SK-N-SH treated with all-trans-retinoic acid at 6 μM for 48 hours (cell line): ENCODE measurements around the gene GIN1.

Experiments
- ARNTL ChIP-seq: fragments of 450-650 bp; formaldehyde crosslinking; IDR thresholded peaks from 2 replicates; pipeline ENCODE4 v1.5.0; 2020; ENCODE audit warnings: low read depth, mild to moderate bottlenecking, moderate library complexity, borderline replicate concordance
- ISL1 ChIP-seq: fragments of 250-450 bp; sonication (Bioruptor Pico); IDR thresholded peaks from 2 replicates; pipeline ENCODE4 v2.1.2; 2022; ENCODE audit warnings: mild to moderate bottlenecking, moderate library complexity
- OSR1 ChIP-seq: fragments of 250-450 bp; sonication (Bioruptor Pico); IDR thresholded peaks from 2 replicates; pipeline ENCODE4 v1.8.0; 2022; ENCODE audit warnings: moderate library complexity, mild to moderate bottlenecking, inconsistent platforms
- RARB ChIP-seq: fragments of 250-450 bp; sonication (Bioruptor Pico); IDR thresholded peaks from 2 replicates; pipeline ENCODE4 v1.8.0; 2021; ENCODE audit warnings: mild to moderate bottlenecking, moderate library complexity
- TCF4 ChIP-seq: fragments of 250-450 bp; sonication (Bioruptor Pico); IDR thresholded peaks from 2 replicates; pipeline ENCODE4 v1.8.0; 2021; ENCODE audit warnings: mild to moderate bottlenecking, moderate library complexity, borderline replicate concordance
- ZC3H10 ChIP-seq: fragments of 250-450 bp; sonication (Bioruptor Pico); IDR thresholded peaks from 2 replicates; pipeline ENCODE4 v1.5.1; 2021; ENCODE audit warnings: mild to moderate bottlenecking, moderate library complexity
- ZFP3 ChIP-seq: fragments of 250-450 bp; sonication (Bioruptor Pico); IDR thresholded peaks from 2 replicates; pipeline ENCODE4 v1.5.0; 2020; ENCODE audit warnings: mild to moderate bottlenecking, moderate library complexity
- ZFP30 ChIP-seq: fragments of 450-650 bp; formaldehyde crosslinking; IDR thresholded peaks from 2 replicates; pipeline ENCODE4 v1.5.0; 2022; ENCODE audit warnings: mild to moderate bottlenecking, moderate library complexity
- ZNF565 ChIP-seq: fragments of 450-650 bp; formaldehyde crosslinking; conservative IDR thresholded peaks from 2 replicates; pipeline ENCODE4 v1.5.0; 2020; ENCODE audit warnings: low read depth, mild to moderate bottlenecking, moderate library complexity
- ZNF8 ChIP-seq: fragments of 450-650 bp; formaldehyde crosslinking; IDR thresholded peaks from 2 replicates; pipeline ENCODE4 v1.5.0; 2020; ENCODE audit warnings: mild to moderate bottlenecking, moderate library complexity
- TF ChIP-seq, protein P1 (sequence below): fragments of 250-450 bp; sonication (Bioruptor Pico); IDR thresholded peaks from 2 replicates; pipeline ENCODE4 v1.8.0; 2020; ENCODE audit warnings: mild to moderate bottlenecking, moderate library complexity, borderline replicate concordance
- TF ChIP-seq, protein P2 (sequence below): fragments of 250-450 bp; sonication (Bioruptor Pico); IDR thresholded peaks from 2 replicates; pipeline ENCODE4 v1.5.1; 2021; ENCODE audit warnings: mild to moderate bottlenecking, moderate library complexity
- TF ChIP-seq, protein P3 (sequence below): fragments of 250-450 bp; sonication (Bioruptor Pico); IDR thresholded peaks from 2 replicates; pipeline ENCODE4 v1.5.1; 2020; ENCODE audit warnings: low read depth, mild to moderate bottlenecking, moderate library complexity

DNA sequence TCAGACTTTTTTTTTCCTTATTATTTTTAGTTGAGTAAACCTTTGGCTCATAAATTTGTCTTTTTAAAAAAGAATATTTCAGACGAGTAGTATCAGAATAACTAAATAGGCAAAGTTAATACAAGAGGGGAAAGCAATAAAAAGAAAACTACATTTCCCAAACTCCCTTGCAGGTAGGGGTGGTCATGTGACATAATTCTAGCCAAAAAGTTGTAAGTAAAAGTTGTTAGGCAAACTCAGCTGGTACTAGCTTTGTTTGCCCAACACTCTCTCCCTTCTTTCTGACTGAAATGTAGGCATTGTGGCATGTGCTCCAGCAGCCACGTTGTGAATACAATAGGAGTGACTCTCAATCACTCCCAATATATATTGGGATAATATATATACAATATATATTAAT, 20.9 kb downstream of the GIN1 start:
- TF ChIP-seq, protein P1, sequence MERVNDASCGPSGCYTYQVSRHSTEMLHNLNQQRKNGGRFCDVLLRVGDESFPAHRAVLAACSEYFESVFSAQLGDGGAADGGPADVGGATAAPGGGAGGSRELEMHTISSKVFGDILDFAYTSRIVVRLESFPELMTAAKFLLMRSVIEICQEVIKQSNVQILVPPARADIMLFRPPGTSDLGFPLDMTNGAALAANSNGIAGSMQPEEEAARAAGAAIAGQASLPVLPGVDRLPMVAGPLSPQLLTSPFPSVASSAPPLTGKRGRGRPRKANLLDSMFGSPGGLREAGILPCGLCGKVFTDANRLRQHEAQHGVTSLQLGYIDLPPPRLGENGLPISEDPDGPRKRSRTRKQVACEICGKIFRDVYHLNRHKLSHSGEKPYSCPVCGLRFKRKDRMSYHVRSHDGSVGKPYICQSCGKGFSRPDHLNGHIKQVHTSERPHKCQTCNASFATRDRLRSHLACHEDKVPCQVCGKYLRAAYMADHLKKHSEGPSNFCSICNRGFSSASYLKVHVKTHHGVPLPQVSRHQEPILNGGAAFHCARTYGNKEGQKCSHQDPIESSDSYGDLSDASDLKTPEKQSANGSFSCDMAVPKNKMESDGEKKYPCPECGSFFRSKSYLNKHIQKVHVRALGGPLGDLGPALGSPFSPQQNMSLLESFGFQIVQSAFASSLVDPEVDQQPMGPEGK, result no peak
- no peak for TF ChIP-seq ZFP30 (CRISPR knock-in tag)
- TF ChIP-seq ZC3H10 (CRISPR knock-in tag), result no peak
- no peak for TF ChIP-seq ZFP3 (CRISPR knock-in tag)
- no peak for TF ChIP-seq RARB (CRISPR knock-in tag)
- TF ChIP-seq, protein P2, sequence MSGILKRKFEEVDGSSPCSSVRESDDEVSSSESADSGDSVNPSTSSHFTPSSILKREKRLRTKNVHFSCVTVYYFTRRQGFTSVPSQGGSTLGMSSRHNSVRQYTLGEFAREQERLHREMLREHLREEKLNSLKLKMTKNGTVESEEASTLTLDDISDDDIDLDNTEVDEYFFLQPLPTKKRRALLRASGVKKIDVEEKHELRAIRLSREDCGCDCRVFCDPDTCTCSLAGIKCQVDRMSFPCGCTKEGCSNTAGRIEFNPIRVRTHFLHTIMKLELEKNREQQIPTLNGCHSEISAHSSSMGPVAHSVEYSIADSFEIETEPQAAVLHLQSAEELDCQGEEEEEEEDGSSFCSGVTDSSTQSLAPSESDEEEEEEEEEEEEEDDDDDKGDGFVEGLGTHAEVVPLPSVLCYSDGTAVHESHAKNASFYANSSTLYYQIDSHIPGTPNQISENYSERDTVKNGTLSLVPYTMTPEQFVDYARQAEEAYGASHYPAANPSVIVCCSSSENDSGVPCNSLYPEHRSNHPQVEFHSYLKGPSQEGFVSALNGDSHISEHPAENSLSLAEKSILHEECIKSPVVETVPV (CRISPR knock-in tag), result no peak
- no peak for TF ChIP-seq TCF4 (CRISPR knock-in tag)
- TF ChIP-seq ARNTL (CRISPR knock-in tag), result no peak
- TF ChIP-seq, protein P3, sequence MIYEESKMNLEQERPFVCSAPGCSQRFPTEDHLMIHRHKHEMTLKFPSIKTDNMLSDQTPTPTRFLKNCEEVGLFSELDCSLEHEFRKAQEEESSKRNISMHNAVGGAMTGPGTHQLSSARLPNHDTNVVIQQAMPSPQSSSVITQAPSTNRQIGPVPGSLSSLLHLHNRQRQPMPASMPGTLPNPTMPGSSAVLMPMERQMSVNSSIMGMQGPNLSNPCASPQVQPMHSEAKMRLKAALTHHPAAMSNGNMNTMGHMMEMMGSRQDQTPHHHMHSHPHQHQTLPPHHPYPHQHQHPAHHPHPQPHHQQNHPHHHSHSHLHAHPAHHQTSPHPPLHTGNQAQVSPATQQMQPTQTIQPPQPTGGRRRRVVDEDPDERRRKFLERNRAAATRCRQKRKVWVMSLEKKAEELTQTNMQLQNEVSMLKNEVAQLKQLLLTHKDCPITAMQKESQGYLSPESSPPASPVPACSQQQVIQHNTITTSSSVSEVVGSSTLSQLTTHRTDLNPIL, result no peak
- no peak for TF ChIP-seq ZNF565 (CRISPR knock-in tag)
- no peak for TF ChIP-seq OSR1 (CRISPR knock-in tag)
- no peak for TF ChIP-seq ISL1 (CRISPR knock-in tag)
- TF ChIP-seq ZNF8 (CRISPR knock-in tag), result no peak
